Keratinocyte (primary cell): ENCODE measurements around the gene ATP6V1C2. TPM values are rescaled to one million over a fixed set of nuclear protein-coding genes. Genes with fewer than 3 reads are reported as not detected.

Experiments used
- DNase-seq: peaks from one replicate; pipeline ENCODE4 v3.0.0-alpha.2; 2011; ENCODE audit warnings: low read depth, missing footprints, low spot score
- FAIRE-seq: peaks from 2 replicates; lab custom pipeline; 2011; peaks lifted over from hg19 to GRCh38; lab: Jason Lieb, UNC
- H2AFZ ChIP-seq: 2 replicates; pipeline ENCODE4 v1.6.0; 2012; ENCODE audit warnings: low read length, control low read depth, inconsistent platforms; ENCODE audit not compliant: control insufficient read depth
- H3K27ac ChIP-seq: 2 replicates; pipeline ENCODE4 v1.5.1; 2011; ENCODE audit warnings: low read length; ENCODE audit not compliant: control insufficient read depth, insufficient read depth
- H3K27me3 ChIP-seq: 3 replicates; pipeline ENCODE4 v1.6.0; 2011; ENCODE audit warnings: low read length; ENCODE audit not compliant: control insufficient read depth, insufficient read depth; ENCODE audit errors: extremely low read depth
- H3K36me3 ChIP-seq, 2 experiments: 2 replicates in 1 of 2; 3 replicates in 1 of 2; pipeline ENCODE4 v1.5.1; 2011; ENCODE audit warnings: low read length in 2 of 2, mild to moderate bottlenecking in 1 of 2; ENCODE audit not compliant: control insufficient read depth in 2 of 2, insufficient read depth in 2 of 2; ENCODE audit errors: extremely low read depth in 1 of 2
- H3K4me1 ChIP-seq: 3 replicates; pipeline ENCODE4 v1.5.1; 2011; ENCODE audit warnings: low read length; ENCODE audit not compliant: control insufficient read depth, insufficient read depth; ENCODE audit errors: extremely low read depth
- H3K4me2 ChIP-seq: 3 replicates; pipeline ENCODE4 v1.6.0; 2011; ENCODE audit warnings: low read depth, low read length; ENCODE audit not compliant: control insufficient read depth, insufficient read depth; ENCODE audit errors: extremely low read depth
- H3K4me3 ChIP-seq, 3 experiments: fragments of 200-600 bp in 1 of 3; sonication (generic) in 1 of 3; 2 replicates in 2 of 3; 3 replicates in 1 of 3; pipeline ENCODE4 v1.5.1; 2011 to 2016; ENCODE audit warnings: low read length in 3 of 3, mild to moderate bottlenecking in 3 of 3, control low read depth in 2 of 3, inconsistent platforms in 1 of 3, low read depth in 1 of 3, mixed read lengths in 1 of 3, mixed run types in 1 of 3, moderate library complexity in 1 of 3; ENCODE audit not compliant: control insufficient read depth in 2 of 3, insufficient read depth in 2 of 3; ENCODE audit errors: extremely low read depth in 1 of 3
- H3K79me2 ChIP-seq: 2 replicates; pipeline ENCODE4 v1.6.0; 2012; ENCODE audit warnings: low read length; ENCODE audit not compliant: control insufficient read depth, insufficient read depth
- H3K9ac ChIP-seq: 3 replicates; pipeline ENCODE4 v1.6.0; 2011; ENCODE audit warnings: low read length; ENCODE audit not compliant: control insufficient read depth, insufficient read depth; ENCODE audit errors: extremely low read depth
- H3K9me1 ChIP-seq: 3 replicates; pipeline ENCODE4 v1.6.0; 2011; ENCODE audit warnings: low read length; ENCODE audit not compliant: control insufficient read depth, insufficient read depth; ENCODE audit errors: extremely low read depth
- H3K9me3 ChIP-seq: 2 replicates; pipeline ENCODE4 v1.5.1; 2012; ENCODE audit warnings: low read depth, low read length; ENCODE audit not compliant: control insufficient read depth
- H4K20me1 ChIP-seq: 3 replicates; pipeline ENCODE4 v1.6.0; 2011; ENCODE audit warnings: low read length; ENCODE audit not compliant: control insufficient read depth, insufficient read depth; ENCODE audit errors: extremely low read depth
- EZH2 ChIP-seq: IDR thresholded peaks from one replicate; pipeline ENCODE4 v1.6.1; 2012; ENCODE audit warnings: inconsistent platforms, mild to moderate bottlenecking, low read length, moderate library complexity
- dilution Hi-C: fragments of 300-500 bp; cut with MboI; formaldehyde crosslinking; loops from one replicate; pipeline ENCODE4 v1.7.0; 2020; ENCODE audit warnings: low sequenced_read_pairs; ENCODE audit not compliant: extremely low pct_ligation_motif_present
- polyA plus RNA-seq, 5 experiments: library from polyadenylated mRNA; depleted of rRNA in 3 of 5; stranded (reverse) in 3 of 5; stranded (forward) in 1 of 5; unstranded in 1 of 5; fragments of >200 nt; gene quantifications; 1 replicate in 1 of 5; 2 replicates in 3 of 5; 3 replicates in 1 of 5; pipeline versions ENCODE4 v1.2.1 to v1.2.3, GENCODE V29; 2011 to 2012; ENCODE audit warnings: missing spikeins in 2 of 5, low read depth in 1 of 5, low replicate concordance in 1 of 5
- TF ChIP-seq, protein P1 (sequence below), 3 experiments: IDR thresholded peaks in 1 of 3; conservative IDR thresholded peaks in 1 of 3; optimal IDR thresholded peaks in 1 of 3; 2 replicates in 2 of 3; 3 replicates in 1 of 3; pipeline versions ENCODE3 to v1.5.1; 2011; ENCODE audit warnings: low read length in 3 of 3, mild to moderate bottlenecking in 3 of 3, moderate library complexity in 2 of 3, control low read depth in 1 of 3, inconsistent platforms in 1 of 3; ENCODE audit not compliant: insufficient read depth in 2 of 3; ENCODE audit errors: extremely low read depth in 1 of 3

ATP6V1C2 gene
- polyA plus RNA-seq, 1 donor (not counting 4 experiments of a cell fraction or from before 2014, with no cell fraction given): 0.55 TPM

DNA sequence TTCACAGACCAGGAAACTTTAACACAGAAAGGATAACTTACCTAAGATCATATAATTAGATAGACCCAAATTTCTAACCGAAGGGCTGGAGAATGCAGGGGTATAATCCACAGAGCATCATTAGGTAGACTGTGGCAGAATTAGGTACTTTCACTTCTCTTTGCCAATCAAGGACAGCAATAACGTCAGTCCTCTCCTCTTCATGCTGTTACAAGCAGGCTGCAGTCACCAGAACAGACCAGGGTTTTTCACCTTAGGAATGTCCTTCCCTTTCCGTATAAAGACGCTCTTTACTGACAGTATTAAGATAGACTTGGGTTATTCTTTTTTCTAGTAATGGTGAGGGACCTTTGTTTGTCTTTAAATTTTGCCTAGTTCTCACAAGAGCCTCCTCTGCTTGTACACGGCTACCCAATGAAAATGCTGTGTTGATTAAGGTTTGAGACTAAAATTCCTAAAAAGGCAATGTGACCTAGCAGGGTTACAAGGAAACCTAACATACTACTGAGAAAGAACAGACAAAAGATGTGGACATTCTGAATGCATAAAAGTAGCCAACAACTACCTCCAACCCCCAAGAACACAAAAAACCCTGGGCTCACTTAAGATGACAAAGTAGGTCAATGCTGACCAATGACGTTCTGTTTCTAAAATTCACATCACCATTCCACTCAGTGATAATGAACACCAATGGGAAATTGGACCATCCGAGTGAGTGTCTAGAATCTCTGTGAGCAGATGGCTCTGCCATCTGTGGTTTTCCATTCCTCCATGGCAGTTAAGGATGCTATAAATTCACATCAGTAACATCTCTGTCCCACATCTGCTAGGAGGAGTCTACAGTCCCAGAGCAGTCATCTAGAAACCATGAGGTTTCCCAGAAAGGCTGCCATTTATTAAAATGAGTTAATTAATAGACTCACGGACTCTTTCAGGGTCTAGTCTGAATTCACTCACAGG is 89.1 kb downstream of the ATP6V1C2 start:
- no peak for DNase-seq

DNA sequence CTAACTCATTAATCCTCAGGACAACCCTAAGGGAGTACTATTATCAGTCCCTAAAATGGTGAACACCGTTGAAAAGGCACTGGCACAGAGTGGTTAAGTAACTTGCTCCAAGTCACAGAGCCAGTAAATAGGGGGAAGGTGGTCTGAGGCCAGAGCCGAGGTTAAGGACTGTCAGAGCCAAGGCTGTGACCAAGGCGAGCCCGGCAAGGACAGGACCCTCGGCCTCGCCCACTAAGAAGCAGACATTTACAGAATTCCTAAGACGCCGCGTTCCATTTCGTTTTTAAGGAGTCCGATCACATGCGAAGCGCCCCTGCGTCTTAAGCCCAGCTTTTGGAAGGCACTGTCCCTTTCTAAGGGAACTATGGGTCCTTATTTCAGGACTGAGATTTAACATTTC is 90.1 kb downstream of the ATP6V1C2 start:
- Histone ChIP-seq H3K4me1 (peaks cover 17% of the 10 kb centered on the region), H3K9ac (peak overlapping the region; percentile 94), H3K4me3 (peak overlapping the region; percentile 65 to 88 (median 80)), H3K9me1 (no peaks in the 10 kb centered on the region), H4K20me1 (peaks cover 18% of the 10 kb centered on the region), H3K36me3 (peaks cover 0 to 22% of the 10 kb centered on the region in 2 experiments), H2AFZ (no peak overlapping the region), H3K79me2 (peaks cover 60% of the 10 kb centered on the region), H3K27ac (peak overlapping the region; percentile 74), H3K27me3 (no peaks in the 10 kb centered on the region), H3K4me2 (peak overlapping the region; percentile 95), H3K9me3 (no peaks in the 10 kb centered on the region)
- dilution Hi-C loops: no loop called here
- no peak for TF ChIP-seq EZH2
- TF ChIP-seq, protein P1, sequence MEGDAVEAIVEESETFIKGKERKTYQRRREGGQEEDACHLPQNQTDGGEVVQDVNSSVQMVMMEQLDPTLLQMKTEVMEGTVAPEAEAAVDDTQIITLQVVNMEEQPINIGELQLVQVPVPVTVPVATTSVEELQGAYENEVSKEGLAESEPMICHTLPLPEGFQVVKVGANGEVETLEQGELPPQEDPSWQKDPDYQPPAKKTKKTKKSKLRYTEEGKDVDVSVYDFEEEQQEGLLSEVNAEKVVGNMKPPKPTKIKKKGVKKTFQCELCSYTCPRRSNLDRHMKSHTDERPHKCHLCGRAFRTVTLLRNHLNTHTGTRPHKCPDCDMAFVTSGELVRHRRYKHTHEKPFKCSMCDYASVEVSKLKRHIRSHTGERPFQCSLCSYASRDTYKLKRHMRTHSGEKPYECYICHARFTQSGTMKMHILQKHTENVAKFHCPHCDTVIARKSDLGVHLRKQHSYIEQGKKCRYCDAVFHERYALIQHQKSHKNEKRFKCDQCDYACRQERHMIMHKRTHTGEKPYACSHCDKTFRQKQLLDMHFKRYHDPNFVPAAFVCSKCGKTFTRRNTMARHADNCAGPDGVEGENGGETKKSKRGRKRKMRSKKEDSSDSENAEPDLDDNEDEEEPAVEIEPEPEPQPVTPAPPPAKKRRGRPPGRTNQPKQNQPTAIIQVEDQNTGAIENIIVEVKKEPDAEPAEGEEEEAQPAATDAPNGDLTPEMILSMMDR (optimal IDR thresholded peaks at IDR 0.05 in 1 of 3, IDR thresholded peaks at IDR 0.05 in 1 of 3, conservative IDR thresholded peaks at IDR 0.05 in 1 of 3; ENCODE audit: extremely low read depth in 1 of 3, insufficient read depth in 2 of 3, low read length in 3 of 3): no peak
- peak; percentile 5 for FAIRE-seq
- no peak for DNase-seq

More for the DNA sequence above, 89.1 kb downstream of the ATP6V1C2 start:
- Histone ChIP-seq H3K27ac (peak overlapping the region; percentile 0), H3K4me3 (peak overlapping the region in 2 of 3 experiments; percentile 80 to 88), H3K4me2 (peak overlapping the region; percentile 95), H3K9me3 (no peaks in the 10 kb centered on the region), H3K36me3 (peaks cover 0 to 22% of the 10 kb centered on the region in 2 experiments), H3K79me2 (peaks cover 67% of the 10 kb centered on the region), H3K4me1 (peaks cover 17% of the 10 kb centered on the region), H3K9me1 (no peaks in the 10 kb centered on the region), H3K27me3 (no peaks in the 10 kb centered on the region), H4K20me1 (peaks cover 20% of the 10 kb centered on the region), H3K9ac (peak overlapping the region; percentile 94), H2AFZ (no peak overlapping the region)
- TF ChIP-seq EZH2: no peak
- TF ChIP-seq, protein P1 (optimal IDR thresholded peaks at IDR 0.05 in 1 of 3, IDR thresholded peaks at IDR 0.05 in 1 of 3, conservative IDR thresholded peaks at IDR 0.05 in 1 of 3; ENCODE audit: extremely low read depth in 1 of 3, insufficient read depth in 2 of 3, low read length in 3 of 3): no peak
- dilution Hi-C loops: no loop called here
- FAIRE-seq: no peak
